GDM1 (cell line): ENCODE measurements around the gene INTS2.
"Not testable (repeated sequence)": the region's sequence is repeated elsewhere in the genome, so short reads cannot be mapped to it uniquely, and the experiment has no call there.

Experiments
- DNase-seq: peaks from one replicate; lab custom pipeline; 2025; lab: John Stamatoyannopoulos, UW

INTS2 gene

DNA sequence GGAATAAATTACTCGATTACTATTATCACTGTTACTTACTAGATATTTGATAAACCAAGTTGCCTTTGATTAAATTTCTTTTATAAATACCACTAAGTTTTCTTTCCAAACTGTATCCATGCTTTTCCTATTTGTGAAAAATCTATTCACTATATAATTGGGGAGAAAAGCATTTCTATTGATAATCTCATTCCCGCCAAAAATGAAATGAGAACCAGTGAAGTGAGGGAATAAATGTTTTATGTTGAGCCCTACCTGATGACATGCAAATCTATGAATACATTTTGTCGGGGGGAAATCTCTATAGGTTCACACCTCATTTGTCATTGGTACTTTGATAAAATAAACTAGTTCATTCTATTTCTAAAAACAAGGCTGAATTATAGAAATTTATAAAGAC, 80.1 kb downstream of the INTS2 start:
- no peak for DNase-seq

DNA sequence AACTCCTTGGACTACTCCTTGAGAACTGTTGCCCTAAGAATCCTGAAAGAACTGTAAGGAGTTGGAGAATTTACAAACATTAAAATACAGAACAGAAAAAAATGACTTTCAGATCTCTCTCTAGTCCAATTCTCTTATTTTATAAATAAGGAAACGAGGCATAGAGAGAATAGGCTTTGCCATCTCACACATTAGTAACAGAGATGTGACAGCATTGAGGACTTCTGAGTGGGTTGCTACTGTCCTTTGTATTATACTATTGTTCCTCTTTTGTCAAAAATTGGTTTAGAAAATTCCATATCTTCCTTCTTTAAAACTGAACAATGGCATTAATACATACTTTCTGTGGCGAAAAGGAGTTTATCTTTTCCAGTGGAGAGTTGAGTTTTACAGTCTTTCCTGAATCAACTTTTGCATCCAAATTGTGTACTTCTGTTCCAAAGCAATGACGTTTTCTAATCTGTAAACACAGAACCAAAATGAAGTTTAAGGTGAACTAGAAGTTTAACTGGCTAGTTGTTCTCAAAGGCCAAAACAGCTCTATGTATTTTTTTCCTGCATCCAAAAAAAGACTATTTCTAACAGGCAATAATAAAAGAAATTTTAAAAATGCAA, 80.9 kb downstream of the INTS2 start:
- no peak for DNase-seq

DNA sequence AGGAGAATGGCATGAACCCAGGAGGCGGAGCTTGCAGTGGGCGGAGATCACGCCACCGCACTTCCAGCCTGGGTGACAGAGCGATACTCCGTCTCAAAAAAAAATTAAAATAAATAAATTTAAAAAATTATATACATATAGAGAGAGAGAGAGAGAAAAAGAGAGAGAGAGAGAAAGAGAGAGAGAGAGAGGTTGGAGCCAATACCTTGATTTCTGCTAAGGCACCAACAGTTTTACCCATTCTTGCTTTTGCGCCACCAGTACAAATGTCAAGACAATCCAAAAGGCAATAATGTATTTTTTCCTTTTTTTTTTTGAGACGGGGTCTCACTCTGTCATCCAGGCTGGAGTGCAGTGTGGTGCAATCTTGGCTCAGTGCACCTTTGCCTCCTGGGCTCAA, 81.7 kb downstream of the INTS2 start:
- no peak for DNase-seq

DNA sequence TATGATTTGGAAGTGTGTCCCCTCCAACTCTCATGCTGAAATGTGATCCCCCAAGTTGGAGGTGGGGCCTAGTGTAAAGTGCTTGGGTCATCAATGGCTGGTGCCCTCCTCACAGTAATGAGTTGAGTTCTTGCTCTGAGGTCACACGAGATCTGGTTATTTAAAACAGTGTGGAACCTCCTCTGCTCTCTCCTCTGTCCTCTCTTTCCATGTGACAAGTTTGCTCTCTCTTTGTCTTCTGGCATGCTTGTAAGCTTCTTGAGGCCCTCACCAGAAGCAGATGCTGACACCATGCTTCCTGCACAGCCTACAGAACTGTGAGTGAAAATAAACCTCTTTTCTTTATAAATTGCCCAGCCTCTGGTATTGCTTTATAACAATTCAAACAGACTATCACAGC, 84.3 kb downstream of the INTS2 start:
- DNase-seq, result no peak

DNA sequence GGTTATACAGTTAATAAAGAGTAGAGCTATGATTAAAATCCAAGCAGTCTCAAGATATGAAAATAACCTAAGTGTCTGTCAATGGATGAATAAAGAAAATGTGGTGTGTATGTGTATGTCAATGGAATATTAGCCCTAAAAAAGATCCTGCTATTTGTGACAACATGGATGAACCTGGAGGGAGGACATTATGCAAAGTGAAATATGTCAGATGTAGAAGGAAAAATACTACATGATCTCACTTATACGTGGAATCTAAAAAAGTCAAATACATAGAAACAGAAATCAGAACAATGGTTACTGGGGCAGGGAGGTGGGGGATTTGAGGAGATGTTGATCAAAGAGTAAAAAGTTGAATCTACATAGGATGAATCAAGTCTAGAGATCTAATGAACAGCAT, 84.9 kb downstream of the INTS2 start:
- DNase-seq, result no peak

DNA sequence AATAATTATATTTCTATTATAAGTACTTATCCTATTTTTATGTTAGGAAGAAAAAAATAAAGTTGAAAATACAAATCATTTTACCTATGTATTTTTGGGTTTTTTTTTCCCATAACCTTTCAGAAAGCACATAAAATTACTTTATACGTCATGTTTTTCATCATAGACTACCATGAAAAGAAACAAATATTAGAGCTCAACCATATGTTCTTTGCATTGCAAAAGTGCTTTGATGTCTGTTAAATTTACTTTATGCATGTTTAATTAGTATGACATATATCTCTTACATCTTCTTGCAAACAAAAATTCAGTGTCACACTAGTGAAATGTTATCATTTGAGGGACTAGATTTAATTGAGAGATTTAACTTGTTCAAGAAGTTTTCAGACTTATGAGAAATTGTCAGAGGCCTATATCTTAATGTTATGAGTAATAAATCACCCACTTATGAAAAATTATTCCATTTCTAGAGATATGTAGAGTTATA, 88.4 kb downstream of the INTS2 start:
- DNase-seq, result no peak

DNA sequence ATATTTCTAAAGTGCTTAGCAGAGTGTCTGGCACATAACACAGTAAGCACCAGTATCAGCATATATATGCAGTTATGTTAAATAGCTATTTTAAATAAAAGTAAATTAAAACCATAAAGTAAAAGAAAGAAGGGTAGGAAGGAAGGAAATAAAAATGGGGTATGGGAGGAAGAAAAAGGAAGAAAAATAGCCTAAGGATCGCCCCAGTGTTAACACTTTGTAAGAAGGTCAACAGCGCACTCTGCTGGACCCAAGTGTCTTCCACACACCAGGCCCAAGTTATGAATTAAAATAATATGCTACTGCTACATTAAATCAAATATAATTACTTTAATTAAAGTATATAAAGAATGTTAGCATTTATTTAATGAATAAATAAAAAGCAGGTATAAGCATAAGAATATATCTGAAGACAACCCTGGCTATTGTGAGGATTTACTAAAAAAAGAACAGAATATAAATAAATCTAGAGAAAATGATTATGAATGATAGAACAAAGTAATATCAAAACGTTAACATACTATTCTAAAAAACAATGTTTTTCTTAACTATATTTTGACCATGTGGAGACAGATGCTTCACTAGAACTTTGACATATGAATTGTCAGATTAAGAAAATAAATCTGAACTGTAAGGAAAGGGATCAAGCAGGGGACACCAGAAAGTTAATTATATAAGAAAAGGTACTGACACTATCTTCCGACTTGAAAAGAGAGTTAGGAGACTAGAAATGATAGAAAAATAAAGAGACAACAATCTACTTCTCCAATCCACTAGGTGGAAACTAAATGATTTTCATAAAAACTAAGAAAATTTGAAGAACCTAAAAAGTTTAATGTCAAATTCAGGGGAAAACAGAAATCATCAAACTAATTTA, 90.4 kb downstream of the INTS2 start:
- peak; percentile 33 for DNase-seq

DNA sequence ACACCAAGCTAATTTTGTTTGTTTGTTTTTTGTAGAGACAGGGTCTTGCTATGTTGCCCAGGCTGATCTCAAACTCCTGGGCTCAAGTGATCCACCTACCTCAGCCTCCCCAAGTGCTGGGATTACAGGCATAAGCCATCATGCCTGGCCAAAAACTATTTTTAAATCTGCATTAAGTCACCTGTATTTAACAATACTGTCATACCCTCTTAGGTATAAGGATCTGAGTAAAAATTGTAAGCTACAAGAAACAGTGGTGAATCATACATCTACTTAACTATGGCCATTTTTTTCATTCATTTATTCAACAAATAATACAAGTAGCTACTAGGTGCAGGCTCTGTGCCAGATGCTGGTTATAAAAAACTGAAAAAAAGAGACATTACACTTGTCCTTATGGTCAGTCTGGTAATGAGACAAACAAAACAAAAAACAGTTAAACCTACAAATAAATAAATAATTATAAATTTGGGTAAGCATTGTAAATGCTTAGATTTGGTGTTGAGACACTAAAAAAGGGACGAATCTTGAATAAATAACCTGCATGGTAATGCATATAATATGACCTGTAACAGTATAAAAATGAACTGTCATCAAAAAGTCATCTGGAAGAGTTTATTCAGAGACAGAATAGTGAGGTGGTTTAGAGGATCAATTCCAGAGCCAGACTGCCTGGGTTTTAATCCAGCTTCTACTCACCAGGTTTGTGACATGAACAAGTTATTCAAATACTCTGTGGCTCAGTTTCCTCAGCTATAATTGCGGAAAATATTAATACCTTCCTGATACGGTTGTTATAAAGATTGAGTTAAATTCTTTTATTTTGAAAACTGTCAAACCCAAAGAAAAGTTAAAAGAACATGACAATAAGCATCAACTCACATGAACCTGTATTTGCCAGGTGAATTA, 91.3 kb downstream of the INTS2 start:
- DNase-seq, result no peak

DNA sequence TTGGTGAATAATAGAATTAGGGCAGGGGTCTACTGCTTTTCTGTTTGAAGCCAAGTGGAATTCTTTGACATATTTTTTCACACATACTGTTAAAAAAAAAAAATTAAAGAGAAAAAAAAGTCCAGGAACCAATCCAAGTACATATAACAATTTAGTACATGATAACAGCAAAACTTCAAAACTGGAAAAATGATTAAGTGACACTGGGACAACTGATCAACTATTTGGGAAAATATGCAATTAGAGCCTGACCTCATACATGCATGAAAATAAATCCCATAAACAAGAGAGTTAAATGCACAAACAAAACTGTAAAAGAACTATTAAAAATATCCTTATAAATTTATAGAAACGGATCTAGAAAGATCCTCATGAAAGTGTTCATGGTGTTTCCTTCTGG, 92.2 kb downstream of the INTS2 start:
- DNase-seq, result no peak

DNA sequence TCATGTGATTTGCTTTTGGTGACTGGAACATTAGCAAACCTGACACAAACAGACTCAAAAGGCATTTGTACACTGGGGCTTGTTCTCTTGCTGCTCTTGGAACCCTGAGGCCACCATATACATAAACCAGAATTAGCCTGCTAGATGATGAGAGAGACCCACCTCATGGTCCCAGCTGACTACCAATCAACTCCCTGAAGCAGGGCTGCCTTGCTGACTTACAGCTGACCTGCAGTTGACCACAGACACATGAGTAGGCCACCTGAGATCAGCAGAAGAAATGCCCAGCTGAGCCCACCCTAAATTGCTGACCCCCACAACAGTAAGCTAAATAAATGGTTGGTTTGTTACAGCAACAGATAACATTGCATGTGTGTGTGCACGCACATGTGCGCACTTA, 93.2 kb downstream of the INTS2 start:
- no peak for DNase-seq

DNA sequence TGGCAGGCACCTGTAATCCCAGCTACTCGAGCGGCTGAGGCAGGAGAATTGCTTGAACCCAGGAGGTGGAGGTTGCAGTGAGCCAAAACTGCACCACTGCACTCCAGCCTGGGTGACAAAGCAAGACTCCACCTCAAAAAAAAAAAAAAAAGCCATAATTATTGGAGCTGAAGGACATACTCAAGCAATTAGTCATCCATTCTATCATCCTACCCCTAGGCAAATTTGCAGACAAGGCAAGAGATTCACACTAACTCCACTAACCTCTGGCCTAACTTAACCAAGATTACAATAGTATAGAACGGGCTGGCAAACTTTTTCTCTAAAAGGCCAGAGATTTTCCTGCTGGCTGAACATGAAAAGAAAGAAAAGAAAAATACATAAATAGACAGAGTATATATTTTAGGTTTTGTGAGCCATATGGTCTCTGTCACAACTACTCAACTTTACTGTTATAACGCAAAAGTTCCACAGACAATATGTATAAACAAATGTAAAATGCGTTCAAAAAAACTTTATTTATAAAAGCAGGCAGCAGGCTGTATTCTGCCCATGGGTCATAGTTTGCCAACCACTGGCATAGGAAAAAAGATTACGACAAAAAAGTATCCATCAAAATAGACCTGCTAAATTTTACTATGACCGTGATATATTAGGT, 94.1 kb downstream of the INTS2 start:
- DNase-seq, result no peak

DNA sequence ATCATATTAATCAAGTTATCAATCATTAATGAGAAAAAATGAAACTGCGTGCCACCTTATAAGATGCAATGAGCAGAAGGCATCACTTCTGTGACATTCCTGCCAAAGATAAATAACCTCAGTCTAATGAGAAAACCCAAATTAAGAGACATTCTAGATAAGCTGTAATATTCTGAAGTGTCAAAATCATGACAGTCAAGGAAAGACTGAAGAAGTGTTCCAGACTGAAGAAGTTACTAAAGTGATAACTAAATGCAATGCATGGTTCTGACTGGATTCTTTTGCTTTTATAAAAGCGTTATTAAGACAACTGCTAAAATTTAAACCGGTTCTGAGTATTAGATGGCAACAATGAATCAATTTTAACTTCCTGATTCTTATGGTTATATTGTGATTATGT, 95.3 kb downstream of the INTS2 start:
- DNase-seq, result no peak

DNA sequence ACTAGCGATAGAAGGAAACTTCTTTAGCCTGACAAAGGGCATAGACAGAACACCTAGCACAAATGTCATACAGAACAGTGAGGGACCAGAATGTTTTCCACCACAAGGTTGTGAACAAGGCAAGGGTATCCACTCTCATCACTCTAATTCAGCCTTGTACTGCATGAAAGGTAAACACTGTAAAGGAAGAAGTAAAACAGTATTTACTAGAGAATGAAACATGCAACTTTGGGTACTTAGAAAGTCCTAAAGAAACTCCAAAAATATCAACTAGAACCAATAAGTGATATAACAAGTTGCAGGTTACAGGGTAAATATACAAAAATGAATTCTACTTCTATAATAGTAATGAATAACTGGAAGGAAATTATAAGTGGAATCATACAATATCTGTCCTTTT, 96.7 kb downstream of the INTS2 start:
- DNase-seq, result no peak

DNA sequence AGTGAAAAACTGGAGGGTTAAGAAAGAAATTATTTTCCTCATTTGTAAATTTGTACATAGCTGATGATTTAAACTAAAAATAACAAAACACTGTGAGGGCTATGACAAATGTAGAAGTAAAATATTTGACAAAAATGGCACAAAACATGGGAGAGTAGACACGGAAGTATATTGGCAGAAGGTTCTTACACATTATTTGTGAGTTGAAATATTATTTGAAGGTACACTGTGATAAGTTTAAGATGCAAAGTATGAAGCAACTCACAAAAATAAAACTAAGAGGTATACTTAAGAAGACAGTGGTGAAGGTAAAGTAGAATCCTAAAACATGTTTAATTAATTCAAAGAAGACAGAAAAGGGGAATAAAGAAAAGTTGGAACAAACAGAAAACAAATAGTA, 99.1 kb downstream of the INTS2 start:
- DNase-seq, result no peak

DNA sequence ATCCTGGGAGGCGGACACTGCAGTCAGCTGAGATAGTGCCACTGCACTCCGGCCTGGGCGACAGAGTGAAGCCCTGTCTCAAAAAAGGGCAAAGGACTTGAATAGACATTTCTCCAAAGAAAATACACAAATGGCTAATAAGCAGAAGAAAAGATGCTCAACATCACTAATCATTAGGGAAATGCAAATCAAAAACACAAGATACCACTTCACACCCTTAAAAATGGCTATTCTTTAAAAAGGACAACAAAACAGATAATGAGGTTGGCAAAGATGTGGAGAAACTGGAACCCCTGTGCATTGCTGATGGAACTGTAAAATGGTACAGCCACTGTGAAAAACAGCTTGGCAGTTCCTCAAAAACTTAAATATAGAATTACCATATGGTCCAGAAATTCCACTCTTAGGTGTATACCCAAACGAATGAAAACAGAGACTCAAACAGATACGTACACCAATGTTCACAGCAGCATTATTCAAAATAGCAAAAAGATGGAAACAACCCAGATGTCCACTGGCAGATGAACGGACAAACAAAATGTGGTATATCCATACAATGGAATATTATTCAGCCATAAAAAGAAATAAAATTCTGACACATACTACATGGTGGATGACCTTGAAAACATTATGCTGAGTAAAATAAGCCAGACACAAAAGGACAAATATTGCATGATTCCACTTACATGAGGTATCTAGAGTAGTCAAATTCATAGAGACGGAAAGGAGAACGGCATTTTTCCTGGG, 100.0 kb downstream of the INTS2 start:
- DNase-seq, result no peak

DNA sequence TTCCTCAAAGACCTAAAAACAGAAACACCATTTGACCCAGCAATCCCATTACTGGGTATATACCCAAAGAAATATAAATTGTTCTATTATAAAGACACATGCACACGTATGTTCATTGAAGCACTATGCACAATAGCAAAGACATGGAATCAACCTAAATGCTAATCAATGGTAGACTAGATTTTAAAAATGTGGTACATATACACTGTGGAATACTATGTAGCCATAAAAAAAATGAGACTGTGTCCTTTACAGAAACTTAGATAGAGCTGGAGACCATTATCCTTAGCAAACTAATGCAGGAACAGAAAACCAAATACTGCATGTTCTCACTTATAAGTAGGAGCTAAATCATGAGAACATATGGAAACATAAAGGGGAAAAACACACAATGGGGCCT, 100.9 kb downstream of the INTS2 start:
- not testable (repeated sequence) for DNase-seq

DNA sequence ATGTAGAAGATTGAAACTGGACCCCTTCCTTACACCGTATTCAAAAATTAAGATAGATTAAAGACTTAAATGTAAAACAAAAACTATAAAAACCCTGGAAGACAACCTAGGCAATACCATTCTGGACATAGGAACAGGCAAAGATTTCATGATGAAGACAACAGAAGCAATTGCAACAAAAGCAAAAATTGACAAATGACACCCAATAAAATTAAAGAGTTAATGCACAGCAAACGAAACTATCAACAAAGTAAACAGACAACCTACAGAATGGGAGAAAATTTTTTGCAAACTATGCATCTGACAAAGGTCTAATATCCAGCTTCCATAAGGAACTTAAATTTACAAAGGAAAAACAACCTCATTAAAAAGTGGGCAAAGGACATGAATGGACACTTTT, 101.6 kb downstream of the INTS2 start:
- DNase-seq, result not testable (repeated sequence)

DNA sequence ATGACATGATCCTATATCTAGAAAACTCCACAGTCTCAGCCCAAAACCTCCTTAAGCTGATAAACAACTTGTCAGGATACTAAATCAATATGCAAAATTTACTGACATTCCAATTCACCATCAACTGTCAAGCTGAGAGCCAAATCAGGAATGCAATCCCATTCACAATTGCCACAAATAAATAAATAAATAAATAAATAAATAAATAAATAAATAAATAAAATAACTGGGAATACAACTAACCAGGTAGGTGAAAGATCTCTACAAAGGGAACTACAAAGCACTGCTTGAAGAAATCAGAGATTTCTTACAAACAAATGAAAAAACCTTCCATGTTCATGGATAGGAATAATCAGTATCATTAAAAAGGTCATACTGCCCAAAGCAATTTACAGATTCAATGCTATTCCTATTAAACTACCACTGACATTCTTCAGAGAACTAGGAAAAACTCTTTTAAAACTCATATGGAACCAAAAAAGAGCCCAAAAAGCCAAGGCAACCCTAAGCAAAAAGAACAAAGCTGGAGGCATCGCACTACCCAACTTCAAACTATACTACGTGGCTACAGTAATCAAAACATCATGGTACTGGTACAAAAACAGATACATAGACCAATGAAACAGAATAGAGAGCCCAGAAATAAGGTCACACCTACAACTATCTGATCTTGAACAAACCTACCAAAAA, 102.2 kb downstream of the INTS2 start:
- no peak for DNase-seq

DNA sequence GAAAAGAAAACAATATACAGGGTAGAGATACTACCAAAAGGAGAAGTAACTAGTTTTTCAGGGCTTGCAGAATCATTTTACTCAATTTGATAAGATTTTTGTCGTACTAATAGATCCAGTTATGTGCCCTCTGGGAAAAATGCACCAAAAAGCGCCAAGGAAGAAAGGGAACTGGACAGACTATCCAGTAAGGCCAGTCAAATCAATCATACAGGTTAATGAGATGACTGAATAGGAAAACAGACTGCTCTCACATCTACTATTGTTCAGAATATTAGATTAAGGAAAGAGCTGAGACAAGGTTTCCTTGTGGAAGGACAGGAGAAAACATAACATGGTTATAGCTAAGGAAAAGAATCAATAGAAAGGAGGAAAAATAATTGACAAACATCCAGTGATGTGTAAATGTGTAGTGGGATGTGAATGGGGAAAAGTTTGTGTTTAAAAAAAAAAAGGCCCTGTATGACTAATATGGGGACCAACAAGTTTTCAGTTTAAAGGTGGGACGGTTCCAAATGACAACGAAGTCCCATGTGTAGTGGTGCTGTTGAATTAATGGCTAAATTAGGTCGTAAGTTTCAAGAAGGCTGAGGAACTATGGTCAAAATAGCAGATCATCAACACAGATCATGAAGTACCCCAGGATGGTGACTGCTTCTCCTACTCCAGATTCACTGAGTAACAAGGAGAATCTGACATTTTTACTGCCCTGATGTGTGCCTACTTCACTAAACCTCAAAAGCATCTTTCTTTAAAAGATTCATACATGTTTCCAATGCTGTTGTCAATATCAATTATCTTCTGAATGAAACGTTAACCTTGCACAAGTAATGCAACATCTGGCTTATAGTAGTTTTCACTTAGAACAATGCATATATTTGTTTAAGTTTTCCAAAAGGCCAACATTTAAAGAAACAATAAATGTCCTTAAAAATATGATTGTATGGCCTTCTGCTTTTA, 105.2 kb downstream of the INTS2 start:
- no peak for DNase-seq
